Hepatocyte (in vitro differentiated cells): ENCODE measurements around the gene DAP3. TPM values are rescaled to one million over a fixed set of nuclear protein-coding genes. Genes with fewer than 3 reads are reported as not detected.
A peak's percentile ranks its signal among the peaks of the same experiment; 100 is the strongest.

Source experiments
- DNase-seq: peaks from one replicate; pipeline ENCODE4 v3.0.0-alpha.2; 2016; ENCODE audit warnings: low spot score
- H2AFZ ChIP-seq: fragments of 200-600 bp; sonication (generic); 2 replicates; pipeline ENCODE4 v1.6.0; 2016; ENCODE audit warnings: antibody characterized with exemption, mild to moderate bottlenecking
- H3K27ac ChIP-seq: fragments of 200-600 bp; sonication (generic); 2 replicates; pipeline ENCODE4 v1.5.1; 2016; ENCODE audit warnings: mild to moderate bottlenecking
- H3K27me3 ChIP-seq: fragments of 200-600 bp; sonication (generic); 2 replicates; pipeline ENCODE4 v1.6.1; 2016
- H3K36me3 ChIP-seq: fragments of 200-600 bp; sonication (generic); replicated peaks from 2 replicates; pipeline ENCODE4 v1.5.1; 2016; ENCODE audit warnings: low read depth; ENCODE audit not compliant: insufficient read depth
- H3K4me1 ChIP-seq: fragments of 200-600 bp; sonication (generic); 2 replicates; pipeline ENCODE4 v1.5.1; 2016; ENCODE audit warnings: mild to moderate bottlenecking, moderate library complexity; ENCODE audit not compliant: insufficient read depth
- H3K4me2 ChIP-seq: fragments of 200-600 bp; sonication (generic); 2 replicates; pipeline ENCODE4 v1.6.0; 2016
- H3K4me3 ChIP-seq: fragments of 200-600 bp; sonication (generic); 2 replicates; pipeline ENCODE4 v1.5.1; 2016; ENCODE audit warnings: mild to moderate bottlenecking
- H3K79me2 ChIP-seq: fragments of 200-600 bp; sonication (generic); 2 replicates; pipeline ENCODE4 v1.6.0; 2017; ENCODE audit warnings: mild to moderate bottlenecking
- H3K9me2 ChIP-seq: fragments of 200-600 bp; sonication (generic); replicated peaks from 2 replicates; pipeline ENCODE4 v1.6.0; 2017; ENCODE audit warnings: mild to moderate bottlenecking; ENCODE audit not compliant: insufficient read depth
- H3K9me3 ChIP-seq: fragments of 200-600 bp; sonication (generic); 2 replicates; pipeline ENCODE4 v1.5.1; 2016; ENCODE audit warnings: low read depth, mild to moderate bottlenecking
- H4K20me1 ChIP-seq: fragments of 200-600 bp; sonication (generic); 2 replicates; pipeline ENCODE4 v1.6.0; 2016; ENCODE audit warnings: mild to moderate bottlenecking; ENCODE audit not compliant: insufficient read depth, poor library complexity, severe bottlenecking
- CTCF ChIP-seq: fragments of 200-600 bp; sonication (generic); IDR thresholded peaks from 2 replicates; pipeline ENCODE4 v1.5.1; 2016; ENCODE audit warnings: antibody characterized with exemption, mild to moderate bottlenecking; ENCODE audit not compliant: poor library complexity
- EZH2 ChIP-seq: fragments of 200-600 bp; sonication (generic); IDR thresholded peaks from 2 replicates; pipeline ENCODE4 v1.6.1; 2016; ENCODE audit warnings: antibody characterized with exemption, mild to moderate bottlenecking, borderline replicate concordance
- EZH2phosphoT487 ChIP-seq: fragments of 200-600 bp; sonication (generic); IDR thresholded peaks from one replicate; pipeline ENCODE4 v1.6.1; 2018; ENCODE audit warnings: antibody characterized with exemption, mild to moderate bottlenecking, low read depth, moderate library complexity; ENCODE audit not compliant: unreplicated experiment, severe bottlenecking
- WGBS: methylation state at CpG from one replicate; pipeline ENCODE4 v1.1.6; 2016; ENCODE audit warnings: low lambda C conversion rate; ENCODE audit errors: missing lambda C conversion rate; 5-methylcytosine and 5-hydroxymethylcytosine counted together
- polyA plus RNA-seq: library from polyadenylated mRNA; unstranded; fragments of >200 nt; fragmentation: Nextera tagmentation; extraction: Ambion mirVana; gene quantifications from 2 replicates; pipeline ENCODE4 v1.2.1, GENCODE V29; 2016
- total RNA-seq: library from RNA; depleted of rRNA; stranded (reverse); fragments of >200 nt; gene quantifications from 2 replicates; pipeline ENCODE4 v1.2.3, GENCODE V29; 2014

DAP3 gene
- total and polyA plus RNA-seq, 2 experiments from 2014 or later, result 61.5 to 115 TPM

- H4K20me1 ChIP-seq, result peaks cover 33% of the 10 kb centered on the region
- H3K4me2 ChIP-seq, result peak within 1 kb of the TSS; percentile 91
- H3K9me2 ChIP-seq, result no peaks in the 10 kb centered on the region
- H3K79me2 ChIP-seq, result peaks cover 84% of the 10 kb centered on the region
- peaks cover 13% of the 10 kb centered on the region for H3K4me1 ChIP-seq
- 1% methylated on average over 64 of the region's 81 CpGs for WGBS
- H3K9me3 ChIP-seq, result no peaks in the 10 kb centered on the region
- H3K27me3 ChIP-seq, result no peaks in the 10 kb centered on the region
- H2AFZ ChIP-seq, result peak within 1 kb of the TSS; percentile 27
- H3K27ac ChIP-seq, result peak within 1 kb of the TSS; percentile 98
- no peak for TF ChIP-seq EZH2phosphoT487
- TF ChIP-seq CTCF, result no peak
- no peak for TF ChIP-seq EZH2
- no peaks in the 10 kb centered on the region for H3K36me3 ChIP-seq
- DNase-seq, result peak; percentile 95
- peak within 1 kb of the TSS; percentile 57 for H3K4me3 ChIP-seq
These were observed 389 bp upstream of the DAP3 start, which contains the start of gene YY1AP1 for GRCh38 chr1:155688324-155689080. YY1AP1 (minus strand) TSS chr1:155688774; CDS start chr1:155680436, 8,338 bp downstream.

- no peaks in the 10 kb centered on the region for H3K9me2 ChIP-seq
These were observed 3.2 kb downstream of the DAP3 start for GRCh38 chr1:155691992-155692528.

GRCh38 chr1:155694167-155694566 lies 5.3 kb downstream of the DAP3 start:
- no peak for DNase-seq
- Histone ChIP-seq H3K9me2 (no peaks in the 10 kb centered on the region), H2AFZ (no peak overlapping the region), H3K79me2 (peaks cover 96% of the 10 kb centered on the region), H3K4me3 (no peak overlapping the region), H3K4me1 (peaks cover 7% of the 10 kb centered on the region), H3K4me2 (no peak overlapping the region), H4K20me1 (no peaks in the 10 kb centered on the region), H3K9me3 (no peaks in the 10 kb centered on the region), H3K27me3 (no peaks in the 10 kb centered on the region), H3K27ac (no peak overlapping the region), H3K36me3 (no peaks in the 10 kb centered on the region)
- WGBS, result 87% methylated on average over 7 of the region's 7 CpGs
- TF ChIP-seq EZH2 (no peak), CTCF (no peak), EZH2phosphoT487 (no peak)

More at GRCh38 chr1:155691992-155692528, 3.2 kb downstream of the DAP3 start:
- Histone ChIP-seq H3K4me3 (no peak overlapping the region), H3K4me1 (no peaks in the 10 kb centered on the region), H3K27ac (no peak overlapping the region), H3K36me3 (no peaks in the 10 kb centered on the region), H3K79me2 (peaks cover 86% of the 10 kb centered on the region), H4K20me1 (peaks cover under 1% of the 10 kb centered on the region), H3K4me2 (no peak overlapping the region), H3K9me3 (no peaks in the 10 kb centered on the region), H3K27me3 (no peaks in the 10 kb centered on the region), H2AFZ (no peak overlapping the region)
- 70% methylated on average over 8 of the region's 8 CpGs for WGBS
- no peak for DNase-seq
- no peak for TF ChIP-seq EZH2phosphoT487
- no peak for TF ChIP-seq EZH2
- TF ChIP-seq CTCF, result no peak
